NCI-H345 treated with DMSO at 0.1 percent for 48 hours (cell line): ENCODE results near the gene CISD3.

ENCODE experiments used
- DNase-seq: peaks from one replicate; lab custom pipeline; 2025; ENCODE audit not compliant: unreplicated experiment; lab: John Stamatoyannopoulos, UW

CISD3 gene

GRCh38 chr17:38766341-38766740 lies 36.2 kb downstream of the CISD3 start:
- DNase-seq: no peak

- no peak for DNase-seq
Observed at GRCh38 chr17:38768417-38768816, 38.3 kb downstream of the CISD3 start.

- DNase-seq: no peak
Observed at GRCh38 chr17:38773258-38773657, 43.1 kb downstream of the CISD3 start.

DNA sequence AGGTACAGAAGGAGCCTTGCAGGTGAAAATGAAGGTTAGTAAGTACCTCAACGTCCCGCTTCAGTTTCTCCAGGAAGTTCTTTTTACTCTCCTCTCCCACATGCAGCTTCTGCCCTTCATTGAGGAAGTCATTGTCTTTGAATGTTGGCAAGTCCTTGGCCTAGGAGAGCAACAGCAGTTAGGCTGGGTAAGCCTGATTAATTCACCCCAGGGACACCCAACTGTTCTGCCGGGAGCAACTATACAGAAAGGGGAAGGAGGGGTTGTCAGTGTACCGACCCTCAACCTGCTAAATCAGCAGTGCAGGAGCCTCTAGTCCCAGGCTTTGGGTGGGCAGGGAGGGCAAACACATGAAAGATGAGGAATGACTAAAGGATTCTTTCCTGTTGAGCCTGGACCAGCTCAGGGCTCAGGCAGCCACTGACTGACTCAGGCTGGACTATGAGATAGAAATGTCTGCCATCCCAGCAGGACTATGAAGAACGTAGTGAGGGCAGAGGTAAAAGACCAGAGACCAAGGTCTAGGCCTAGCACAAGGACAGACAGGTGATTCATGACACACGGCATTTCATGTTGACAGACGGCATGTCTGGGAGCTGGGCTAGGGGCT lies 47.6 kb downstream of the CISD3 start:
- DNase-seq: no peak

DNA sequence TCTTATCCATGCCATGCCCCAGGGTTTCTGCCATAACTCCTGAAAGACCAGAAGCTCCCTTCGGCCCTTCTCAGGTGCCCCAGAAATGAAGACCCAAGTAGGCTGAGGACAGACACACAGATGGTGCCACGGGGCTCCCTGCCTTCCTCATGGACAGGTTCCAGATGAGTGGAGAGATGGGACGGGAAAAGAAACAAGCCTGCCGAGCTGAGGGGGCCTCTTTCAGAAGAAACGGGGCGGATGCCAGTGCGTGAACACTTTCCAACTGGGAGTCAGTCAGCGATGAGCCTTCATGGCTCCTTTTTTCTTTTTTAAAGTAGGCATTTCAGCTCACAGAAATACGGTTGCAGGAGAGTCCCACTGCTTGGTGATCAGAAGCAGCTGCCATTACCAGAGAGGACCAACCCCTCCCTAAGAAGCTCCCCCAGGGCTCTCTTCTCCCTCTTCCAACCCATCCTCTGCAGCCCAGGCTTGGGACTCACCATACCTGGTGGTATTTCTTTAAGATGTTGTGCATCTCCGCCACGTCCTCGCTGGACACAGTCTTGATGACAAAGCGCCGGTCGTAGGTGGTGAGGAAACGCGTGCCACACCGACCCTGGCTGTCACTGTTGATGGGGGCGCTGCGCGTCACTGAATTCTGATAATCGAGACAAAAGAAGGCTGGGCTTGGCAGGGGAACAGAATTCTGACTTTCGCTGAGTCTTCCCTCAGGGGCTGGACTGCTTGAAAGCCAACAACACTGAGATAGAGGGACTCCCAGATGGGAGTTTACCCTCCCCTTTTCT lies 50.0 kb downstream of the CISD3 start:
- no peak for DNase-seq

DNA sequence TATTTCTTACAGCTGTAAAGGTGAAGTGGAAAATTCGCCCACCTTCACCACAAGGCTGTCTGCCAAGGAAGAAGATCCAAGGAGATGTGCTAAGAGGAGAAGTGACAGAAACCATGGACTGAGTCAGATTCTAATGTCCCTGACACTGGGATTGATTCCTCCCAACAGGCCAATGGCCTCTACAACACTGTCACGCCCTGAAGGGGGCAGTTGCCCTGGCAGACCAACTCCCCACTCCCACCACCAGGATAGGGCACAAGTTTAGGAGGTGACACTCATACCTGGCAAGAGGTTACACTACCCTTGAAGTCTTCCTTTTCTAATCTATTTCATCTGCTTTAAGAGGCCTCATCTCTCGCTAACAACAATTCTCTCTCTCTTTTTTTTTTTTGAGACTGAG lies 53.1 kb downstream of the CISD3 start:
- DNase-seq: no peak
